HG03442 (cell line): ENCODE measurements around the gene MMP12.
"Not testable (repeated sequence)": the region's sequence is repeated elsewhere in the genome, so short reads cannot be mapped to it uniquely, and the experiment has no call there.

Experiments
- ATAC-seq: cut with Tn5 transposase; IDR thresholded peaks from one replicate; pipeline ENCODE4 v1.9.1; 2021; ENCODE audit warnings: mild to moderate bottlenecking, moderate library complexity; ENCODE audit not compliant: unreplicated experiment

MMP12 gene

GRCh38 chr11:102874852-102875251, at the start of gene MMP12:
Gene MMP12, minus strand, starts transcription at chr11:102874982. Its CDS starts 45 bp downstream, at chr11:102874937.
- ATAC-seq = no peak

- no peak for ATAC-seq
Measured at GRCh38 chr11:102921587-102922220, 46.9 kb upstream of the MMP12 start.

GRCh38 chr11:102920118-102920684, 45.4 kb upstream of the MMP12 start:
- ATAC-seq = peak; percentile 95

- ATAC-seq = no peak
Measured at GRCh38 chr11:102915044-102915375, 40.2 kb upstream of the MMP12 start.

GRCh38 chr11:102914238-102915043, 39.7 kb upstream of the MMP12 start:
- no peak for ATAC-seq

- no peak for ATAC-seq
Measured at GRCh38 chr11:102912482-102912830, 37.7 kb upstream of the MMP12 start.

- no peak for ATAC-seq
Measured at GRCh38 chr11:102911758-102912481, 37.1 kb upstream of the MMP12 start.

GRCh38 chr11:102905848-102906247, 31.1 kb upstream of the MMP12 start:
- ATAC-seq = not testable (repeated sequence)

GRCh38 chr11:102903895-102904294, 29.1 kb upstream of the MMP12 start:
- not testable (repeated sequence) for ATAC-seq

- ATAC-seq = no peak
Measured at GRCh38 chr11:102900346-102900745, 25.6 kb upstream of the MMP12 start.

GRCh38 chr11:102891736-102892135, 17.0 kb upstream of the MMP12 start:
- ATAC-seq = no peak

- ATAC-seq = no peak
Measured at GRCh38 chr11:102886999-102887398, 12.2 kb upstream of the MMP12 start.

GRCh38 chr11:102883141-102883540, 8.4 kb upstream of the MMP12 start:
- ATAC-seq = peak; percentile 4

GRCh38 chr11:102882389-102883024, 7.7 kb upstream of the MMP12 start:
- peak; percentile 85 for ATAC-seq

GRCh38 chr11:102879801-102880200, 5.0 kb upstream of the MMP12 start:
- ATAC-seq = no peak

- ATAC-seq = no peak
Measured at GRCh38 chr11:102878595-102878994, 3.8 kb upstream of the MMP12 start.

GRCh38 chr11:102869354-102869964, 5.3 kb downstream of the MMP12 start:
- not testable (repeated sequence) for ATAC-seq

GRCh38 chr11:102868339-102868738, 6.4 kb downstream of the MMP12 start:
- ATAC-seq = no peak

- ATAC-seq = no peak
Measured at GRCh38 chr11:102864724-102865123, 10.1 kb downstream of the MMP12 start.

- no peak for ATAC-seq
Measured at GRCh38 chr11:102853956-102854355, 20.8 kb downstream of the MMP12 start.

- no peak for ATAC-seq
Measured at GRCh38 chr11:102853055-102853454, 21.7 kb downstream of the MMP12 start.
